GM18858 (cell line): ENCODE measurements around the gene CARS1.

Experiments
- ATAC-seq: cut with Tn5 transposase; IDR thresholded peaks from one replicate; pipeline ENCODE4 v1.9.1; 2021; ENCODE audit not compliant: unreplicated experiment

The CARS1 gene

DNA sequence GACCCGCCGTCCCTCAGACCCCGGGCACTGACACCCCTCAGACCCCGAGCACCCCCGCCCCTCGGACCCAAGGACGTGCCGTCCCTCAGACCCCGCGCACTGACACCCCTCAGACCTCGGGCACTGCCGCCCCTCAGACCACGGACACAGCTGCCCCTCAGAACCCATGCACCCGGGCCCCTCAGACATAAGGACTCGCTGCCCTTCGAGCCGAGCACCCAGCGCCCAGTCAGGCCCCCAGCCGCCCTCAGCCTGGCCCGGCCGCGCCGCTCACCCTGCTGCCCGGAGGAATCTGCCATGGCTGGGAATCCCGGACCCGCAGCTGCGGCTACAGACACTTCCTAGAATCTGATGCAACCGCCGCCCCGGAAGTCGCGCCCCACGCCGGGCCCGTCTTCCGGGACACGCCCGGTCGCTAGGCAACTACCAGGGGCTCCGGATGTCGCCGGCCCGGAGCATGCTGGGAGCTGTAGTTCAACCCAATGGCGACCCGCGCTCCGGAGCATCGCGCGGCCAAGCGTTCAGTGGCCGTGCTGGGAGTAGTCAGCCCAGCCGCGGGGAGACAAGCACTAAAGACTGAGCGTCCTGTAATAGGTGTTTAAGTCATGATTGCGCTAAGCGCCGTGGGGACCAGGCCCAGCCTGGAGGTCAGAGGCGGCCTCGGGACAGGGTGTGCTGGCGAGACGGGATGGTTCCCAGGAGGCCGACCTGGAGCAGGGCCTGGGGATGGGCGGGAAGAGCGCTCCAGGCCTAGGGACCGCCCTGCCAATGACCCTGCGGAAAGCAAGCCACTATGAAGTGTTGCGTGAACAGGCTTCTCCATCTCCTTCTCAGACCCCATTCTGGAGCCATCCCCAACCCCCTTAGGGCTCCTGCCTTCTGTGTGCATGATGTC is at the start of gene CARS1:
Gene CARS1 (minus strand): TSS at position 355 of the 895 bp plus-strand sequence. CDS start 56 bp downstream, at position 299.
- peak; percentile 94 for ATAC-seq

DNA sequence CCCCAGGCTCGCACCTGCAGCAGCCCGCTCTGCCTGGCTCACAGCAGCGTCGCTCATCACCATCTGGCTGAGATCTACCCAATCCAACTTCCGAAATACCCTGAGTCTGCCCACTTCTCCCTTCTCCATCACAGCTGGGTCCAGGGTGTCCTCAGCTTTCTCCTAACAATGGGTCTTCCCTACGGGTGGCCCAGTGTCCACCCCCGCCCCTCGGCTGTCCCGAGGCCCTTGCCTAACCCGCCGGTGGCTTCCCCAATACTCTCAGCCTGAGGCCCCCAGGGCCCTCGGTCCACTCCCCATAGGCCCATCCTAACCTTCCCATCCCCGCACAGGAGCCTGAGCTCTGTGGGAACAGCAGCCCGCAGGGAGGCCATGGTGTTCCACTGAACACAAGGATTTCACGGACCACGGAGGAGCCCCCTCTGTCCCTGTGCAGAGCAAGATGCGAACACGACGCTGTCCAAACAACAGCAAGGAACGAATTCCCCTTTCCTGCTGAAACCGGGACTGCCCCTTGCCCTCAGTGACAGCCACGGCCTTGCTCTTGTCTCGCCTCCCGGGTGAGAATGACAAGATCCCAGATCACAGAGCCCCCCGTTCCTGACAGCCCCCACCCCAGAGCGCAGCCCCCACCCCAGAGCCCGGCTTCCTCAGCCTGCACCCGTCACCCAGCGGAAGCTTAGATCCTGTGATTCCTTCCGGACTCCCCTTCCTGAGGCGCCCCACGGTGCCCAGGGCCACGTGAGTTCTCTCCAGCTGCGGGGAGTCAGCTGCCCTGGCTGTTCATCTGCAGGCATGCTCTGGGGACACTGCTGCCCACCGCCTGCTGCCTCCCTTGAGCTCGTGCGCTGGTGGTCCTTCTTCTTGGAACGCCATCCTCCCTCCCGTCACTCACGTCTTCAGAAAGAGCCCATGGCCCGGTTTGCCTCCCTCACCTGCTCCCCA is 48.8 kb upstream of the CARS1 start:
- no peak for ATAC-seq

DNA sequence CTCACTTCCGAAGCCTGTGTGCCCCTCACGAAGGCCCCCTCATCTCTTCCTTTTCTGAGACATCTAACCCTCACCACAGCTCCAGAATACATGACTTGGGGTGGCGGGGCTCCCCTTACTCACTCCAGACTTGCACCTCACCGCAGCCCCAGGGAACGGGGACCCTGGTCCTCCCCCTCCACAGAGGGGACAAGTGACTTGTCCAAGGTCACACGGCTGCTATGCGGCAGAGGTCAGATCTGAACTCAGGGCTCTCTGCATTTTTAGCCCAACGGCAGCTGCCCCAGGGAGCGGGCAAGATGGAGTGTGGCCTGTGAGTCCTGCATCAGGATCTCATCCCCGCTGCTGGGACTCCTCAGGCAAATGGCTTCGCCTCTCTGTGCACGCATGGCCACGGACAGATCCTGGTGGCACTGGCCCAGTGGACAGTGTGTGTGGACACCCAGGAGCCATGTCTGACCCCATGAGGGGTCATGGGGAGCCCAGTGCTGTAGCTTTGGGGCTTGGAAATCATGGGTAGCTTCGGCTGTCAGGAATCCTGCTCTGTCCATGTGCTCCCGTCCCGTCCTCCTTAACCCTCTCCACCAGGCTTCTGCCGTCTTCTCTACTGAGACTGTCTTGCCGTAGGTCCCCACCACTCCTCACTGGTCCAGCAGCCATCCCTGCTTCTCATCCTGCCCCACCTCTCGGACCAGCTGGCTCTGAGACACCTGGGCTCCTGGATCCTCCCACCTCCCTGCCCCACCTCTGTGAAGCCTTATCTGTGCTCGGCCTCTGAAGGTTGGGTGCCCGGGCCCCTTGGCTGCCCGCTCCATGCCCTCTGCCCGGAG is 48.0 kb upstream of the CARS1 start:
- no peak for ATAC-seq

DNA sequence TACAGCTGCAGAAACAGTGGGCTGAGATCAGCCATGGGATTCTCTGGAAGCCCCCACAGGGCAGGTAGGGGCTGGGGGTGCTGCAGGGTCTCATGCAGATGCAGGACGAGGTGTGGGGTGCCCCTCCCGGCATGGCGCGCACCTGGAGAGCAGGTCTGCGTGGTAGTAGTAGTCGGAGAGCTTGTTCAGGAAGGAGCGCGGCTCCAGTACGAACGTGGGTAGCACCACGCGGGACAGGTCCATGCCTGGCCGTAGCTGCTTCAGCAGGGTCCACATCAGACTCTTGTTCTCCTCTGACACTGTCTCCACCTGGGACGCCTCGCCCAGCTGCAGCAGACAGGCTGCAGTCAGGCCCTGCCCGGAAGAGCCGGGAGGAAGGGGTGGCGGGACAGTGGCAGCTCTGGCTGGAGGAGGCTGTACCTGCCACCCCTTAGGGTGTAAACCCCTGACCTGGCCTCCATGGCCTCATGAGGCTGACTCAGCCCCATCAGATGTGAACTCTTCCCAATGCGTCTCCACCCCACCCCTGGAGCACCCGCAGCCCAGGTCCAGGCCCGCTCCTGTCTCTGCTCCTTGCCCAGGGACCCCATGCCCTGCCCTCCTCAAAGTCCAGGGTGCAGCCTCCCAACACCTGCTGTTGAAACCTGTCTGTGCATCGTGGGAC is 47.0 kb upstream of the CARS1 start:
- no peak for ATAC-seq

DNA sequence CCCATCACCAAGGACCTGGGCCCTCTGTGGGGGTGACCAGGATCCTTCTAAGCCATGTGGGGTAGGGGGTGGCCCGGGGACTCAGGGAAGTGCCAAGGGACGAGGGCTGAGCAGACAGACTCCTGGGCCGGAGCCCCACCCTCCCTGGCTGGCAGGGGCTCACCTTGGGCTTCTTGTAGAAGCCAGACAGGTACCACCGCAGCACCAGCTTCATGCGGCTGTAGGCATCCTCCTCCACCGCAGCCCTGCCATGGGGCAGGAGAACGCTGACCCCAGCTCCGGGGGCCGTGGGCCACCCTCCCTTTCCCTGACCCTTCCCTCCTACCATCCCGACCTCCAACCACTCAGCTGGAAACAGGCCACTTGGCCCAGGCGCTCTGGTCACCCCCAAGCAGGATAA is 45.9 kb upstream of the CARS1 start:
- ATAC-seq, result no peak

DNA sequence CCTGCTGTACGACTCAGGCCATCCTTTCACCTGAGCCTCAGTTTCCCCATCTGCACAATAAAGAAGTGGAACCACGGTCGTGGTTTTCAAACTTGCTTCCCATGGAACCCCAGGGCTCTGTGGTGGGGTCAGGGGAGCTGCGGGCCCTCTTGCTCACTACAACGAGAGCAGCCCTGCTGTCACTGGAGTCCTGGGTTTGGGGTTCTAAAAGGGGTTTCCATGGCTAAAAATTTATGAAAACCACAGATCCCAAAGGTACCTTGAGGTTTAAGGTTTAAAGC is 45.4 kb upstream of the CARS1 start:
- no peak for ATAC-seq

DNA sequence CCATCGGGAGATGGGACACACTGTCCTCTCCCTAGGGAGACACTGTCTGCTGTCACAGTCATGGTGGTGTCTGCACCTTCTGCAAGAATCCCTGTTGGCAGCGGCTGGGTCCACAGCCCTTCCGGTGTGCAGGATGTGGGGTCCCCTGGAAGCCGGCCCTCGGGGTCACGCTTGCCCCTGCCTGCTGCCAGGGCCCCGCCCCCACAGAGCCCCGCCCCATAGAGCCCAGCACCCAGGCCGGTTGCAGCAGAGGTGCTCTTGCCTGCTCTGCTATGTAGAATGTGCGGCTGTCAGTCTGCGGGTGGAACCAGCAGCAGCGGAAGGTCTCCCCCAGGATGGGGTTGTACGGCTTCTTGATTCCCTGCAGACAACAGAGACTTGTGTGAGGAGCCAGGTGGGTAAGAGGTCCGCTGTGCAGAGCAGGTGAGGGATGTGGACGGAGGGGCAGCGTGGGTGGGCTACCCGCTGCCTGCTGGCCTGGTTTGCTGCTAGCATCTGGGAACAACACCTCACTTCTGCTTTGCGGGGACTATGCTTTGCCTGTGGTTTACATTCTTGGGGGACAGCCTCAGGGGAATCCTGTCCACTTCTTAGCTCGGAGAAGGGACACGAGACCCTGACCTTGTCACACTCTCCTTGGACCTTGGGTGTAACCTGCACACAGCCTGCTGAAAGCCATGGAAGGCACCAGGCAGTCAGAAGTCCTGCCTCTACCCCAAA is 44.9 kb upstream of the CARS1 start:
- no peak for ATAC-seq

DNA sequence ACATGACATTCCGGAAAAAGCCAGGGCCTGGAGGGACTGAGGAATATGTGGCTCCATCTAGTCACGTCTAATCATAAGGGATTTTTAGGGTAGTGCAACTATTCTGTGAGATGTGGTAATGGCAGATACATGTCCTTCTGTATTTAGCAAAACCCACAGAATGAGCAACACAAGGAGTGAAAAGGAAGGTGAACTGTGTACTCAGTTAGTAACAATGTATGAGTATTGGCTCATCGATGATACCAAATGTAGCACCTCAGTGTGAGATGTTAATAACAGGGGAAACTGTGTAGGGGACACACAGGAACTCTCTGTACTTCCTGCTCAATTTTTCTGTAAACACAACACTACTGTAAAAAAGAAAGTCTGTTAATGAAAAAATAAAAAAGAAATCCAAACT is 42.0 kb upstream of the CARS1 start:
- no peak for ATAC-seq

DNA sequence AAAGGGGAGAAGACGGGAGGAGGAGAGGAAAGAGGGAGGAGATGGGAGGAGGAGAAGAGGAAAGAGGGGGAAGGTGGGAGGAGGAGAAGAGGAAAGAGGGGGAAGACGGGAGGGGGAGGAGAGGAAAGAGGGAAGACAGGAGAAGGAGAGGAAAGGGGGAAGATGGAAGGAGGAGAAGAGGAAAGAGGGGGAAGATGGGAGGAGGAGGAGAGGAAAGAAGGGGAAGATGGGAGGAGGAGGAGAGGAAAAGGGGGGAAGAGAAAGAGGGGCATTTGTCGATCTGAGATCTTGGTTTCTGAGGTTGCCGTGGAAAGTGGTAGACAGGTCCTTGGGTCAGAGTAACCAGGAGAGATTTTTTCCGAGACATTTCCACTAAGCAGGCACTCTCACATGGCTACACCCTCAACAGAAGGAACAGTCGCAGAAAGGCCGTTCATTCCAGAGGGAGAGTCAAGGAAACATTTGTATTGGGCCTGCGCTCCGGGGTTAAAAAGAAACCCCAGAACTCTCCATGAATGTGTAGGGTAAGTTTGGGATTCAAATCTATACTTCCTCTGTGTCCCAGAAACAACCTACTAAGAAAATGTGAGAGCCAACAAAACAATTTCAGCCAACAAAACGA is 39.8 kb upstream of the CARS1 start:
- no peak for ATAC-seq

DNA sequence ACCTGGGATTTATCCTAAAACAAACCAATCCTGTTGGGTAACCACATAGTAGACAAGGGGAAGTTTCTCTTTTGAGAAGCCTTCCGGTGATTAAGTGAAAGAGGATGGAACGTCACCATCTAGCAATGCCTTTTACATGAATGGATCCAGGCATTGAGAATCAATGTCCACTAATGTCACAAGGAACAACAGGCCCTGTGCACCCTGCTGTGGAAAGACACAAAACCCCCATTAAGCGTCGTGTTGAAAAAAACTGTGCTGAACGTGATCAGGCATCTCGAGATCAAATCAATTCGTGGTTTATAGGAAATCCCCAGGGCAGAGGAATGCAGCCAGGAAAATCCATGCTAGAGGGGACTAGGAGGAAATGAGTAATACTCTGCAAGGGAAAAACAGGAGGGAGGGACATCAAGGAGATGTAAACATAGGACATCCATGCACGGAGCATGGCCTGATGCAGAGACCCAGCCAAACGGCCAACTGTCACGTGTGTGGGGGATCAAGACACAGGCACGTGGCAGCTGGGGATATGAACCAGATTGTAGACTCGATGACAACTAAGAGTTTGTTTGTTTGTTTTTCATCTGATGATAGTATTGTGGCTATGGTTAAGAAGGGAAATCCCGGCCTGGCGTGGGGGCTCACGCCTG is 38.6 kb upstream of the CARS1 start:
- ATAC-seq, result no peak

DNA sequence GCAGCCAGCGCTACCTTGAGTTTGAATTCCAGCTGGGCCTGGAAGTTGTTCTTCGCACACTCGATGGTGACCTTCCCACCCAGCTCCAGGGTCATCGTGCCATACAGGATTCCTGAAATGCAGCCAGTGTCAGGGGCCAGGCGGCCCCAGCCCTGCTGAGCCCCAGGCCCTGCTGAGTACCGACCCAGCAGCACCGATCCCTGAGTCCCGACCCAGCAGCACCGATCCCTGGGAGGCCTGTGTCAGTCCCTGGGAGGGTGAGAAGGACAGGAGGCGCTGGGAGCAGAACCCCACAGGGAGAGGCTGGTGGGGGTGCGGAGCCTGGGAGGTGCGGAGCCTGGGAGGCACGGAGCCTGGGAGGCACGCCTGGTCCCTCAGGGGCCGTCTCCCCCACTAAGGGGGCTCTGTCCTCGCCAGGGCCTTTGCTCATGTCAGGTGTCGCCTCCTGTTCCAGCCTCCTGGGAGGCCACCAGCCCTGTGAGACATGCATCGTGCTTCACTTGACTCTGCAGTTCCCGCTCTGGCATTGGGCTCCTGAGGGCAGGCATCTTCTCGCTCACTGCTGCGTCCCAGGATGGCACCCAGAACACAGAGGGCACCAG is 37.1 kb upstream of the CARS1 start:
- ATAC-seq, result no peak

DNA sequence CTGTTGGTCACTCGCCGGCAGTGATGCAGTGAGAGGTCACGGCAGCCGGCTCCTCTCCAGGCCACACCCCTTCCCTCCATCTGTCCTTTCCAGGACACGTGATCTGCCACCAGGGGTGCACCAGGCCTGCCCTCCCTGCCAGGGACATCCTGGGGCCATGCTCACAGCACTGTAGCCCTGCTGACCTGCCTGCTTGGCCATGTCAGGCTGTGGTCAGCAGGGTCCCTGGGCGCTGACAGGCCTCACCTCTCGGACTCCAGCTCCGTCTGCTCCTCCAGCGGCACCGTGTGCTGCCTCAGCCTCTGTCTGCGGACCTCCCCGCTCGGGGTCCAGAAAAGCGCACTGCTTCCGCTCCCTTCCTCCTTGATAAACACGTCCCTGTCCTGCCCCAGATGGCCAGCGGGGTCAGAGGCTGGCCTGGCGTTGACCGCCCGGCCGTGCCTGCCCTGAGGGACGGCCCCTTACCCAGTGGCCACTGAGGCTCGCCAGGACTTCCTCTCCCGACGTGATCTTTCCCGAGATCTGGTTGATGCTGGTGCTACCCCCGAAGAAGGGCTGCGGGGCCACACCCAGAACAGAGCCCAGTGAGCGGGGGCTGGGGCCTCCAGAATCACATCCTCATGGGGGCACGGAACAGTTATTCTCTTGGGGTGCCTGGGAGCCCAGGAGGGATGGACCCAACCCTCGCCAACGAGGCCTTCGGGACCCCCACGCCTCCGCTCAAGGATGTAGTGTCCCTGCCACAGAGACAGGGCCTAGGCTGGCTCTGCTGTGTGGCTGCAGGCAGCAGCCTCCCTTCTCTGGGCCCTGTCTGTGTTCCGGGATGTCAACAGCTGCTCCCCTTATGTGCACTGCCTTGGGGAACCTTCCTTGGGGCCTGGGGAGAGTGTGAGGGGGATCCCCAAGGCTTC is 36.3 kb upstream of the CARS1 start:
- ATAC-seq, result no peak

DNA sequence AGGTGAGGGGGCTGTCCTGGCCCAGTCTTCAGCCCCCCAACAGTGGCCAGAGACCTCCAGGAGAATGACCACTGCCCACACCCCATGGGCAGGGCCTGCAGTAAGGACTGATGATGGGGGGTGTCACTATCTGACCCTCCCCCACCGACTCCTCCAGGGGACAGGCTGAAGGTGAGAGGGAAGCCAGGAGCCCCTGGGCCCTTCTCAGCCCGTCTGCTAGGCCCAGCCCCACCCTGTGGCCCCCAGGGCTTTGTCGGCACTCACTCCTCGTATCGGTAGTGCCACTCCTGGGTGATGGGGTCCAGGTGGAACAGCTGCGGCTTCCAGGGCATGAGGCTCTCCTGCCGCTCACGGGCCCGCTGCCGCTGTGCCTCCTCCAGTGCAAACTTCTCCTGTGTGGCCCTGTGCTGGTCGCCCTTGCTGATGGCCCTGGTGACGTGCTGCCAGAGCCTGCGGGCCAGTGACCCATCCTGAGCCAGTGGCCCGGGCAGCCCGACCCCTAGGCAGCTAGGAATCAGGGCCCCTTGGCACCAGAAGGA is 35.4 kb upstream of the CARS1 start:
- no peak for ATAC-seq

DNA sequence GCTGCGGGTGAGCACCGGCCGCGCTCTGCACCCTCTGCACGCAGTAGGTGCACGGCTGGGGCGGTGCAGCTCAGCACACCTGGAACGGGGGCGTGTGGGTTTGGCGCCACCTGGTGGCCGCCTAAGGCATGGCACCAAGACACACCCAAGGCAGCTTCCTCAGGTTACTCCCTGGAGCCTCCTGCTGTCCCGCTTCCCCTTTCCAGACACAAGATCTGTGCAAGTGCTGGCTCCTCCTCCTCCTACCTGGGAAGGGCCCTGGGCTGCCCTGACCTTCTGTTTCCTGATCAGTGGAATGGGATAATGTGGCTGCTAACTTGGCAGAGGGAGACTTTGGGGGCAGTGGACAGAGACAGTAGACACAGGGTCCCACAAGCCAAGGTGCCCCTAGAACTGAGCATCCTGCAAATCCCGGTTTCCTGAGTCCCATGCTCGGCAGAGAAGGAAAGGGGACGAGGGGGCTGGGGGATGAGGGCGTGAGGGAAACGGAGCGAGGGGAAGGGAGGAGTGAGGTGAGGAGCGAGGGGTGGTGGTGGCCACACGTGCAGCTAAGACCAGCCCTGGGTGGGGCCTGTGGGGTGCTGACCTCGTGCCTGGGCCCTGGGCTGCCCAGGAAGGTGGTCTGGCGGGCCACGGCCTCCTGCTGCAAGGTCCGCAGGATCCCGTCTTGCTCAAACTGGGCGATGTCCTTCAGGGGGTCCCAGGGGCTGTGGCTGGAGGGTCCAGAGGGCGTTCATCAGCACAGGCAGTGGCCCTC is 34.8 kb upstream of the CARS1 start:
- ATAC-seq, result peak; percentile 51

DNA sequence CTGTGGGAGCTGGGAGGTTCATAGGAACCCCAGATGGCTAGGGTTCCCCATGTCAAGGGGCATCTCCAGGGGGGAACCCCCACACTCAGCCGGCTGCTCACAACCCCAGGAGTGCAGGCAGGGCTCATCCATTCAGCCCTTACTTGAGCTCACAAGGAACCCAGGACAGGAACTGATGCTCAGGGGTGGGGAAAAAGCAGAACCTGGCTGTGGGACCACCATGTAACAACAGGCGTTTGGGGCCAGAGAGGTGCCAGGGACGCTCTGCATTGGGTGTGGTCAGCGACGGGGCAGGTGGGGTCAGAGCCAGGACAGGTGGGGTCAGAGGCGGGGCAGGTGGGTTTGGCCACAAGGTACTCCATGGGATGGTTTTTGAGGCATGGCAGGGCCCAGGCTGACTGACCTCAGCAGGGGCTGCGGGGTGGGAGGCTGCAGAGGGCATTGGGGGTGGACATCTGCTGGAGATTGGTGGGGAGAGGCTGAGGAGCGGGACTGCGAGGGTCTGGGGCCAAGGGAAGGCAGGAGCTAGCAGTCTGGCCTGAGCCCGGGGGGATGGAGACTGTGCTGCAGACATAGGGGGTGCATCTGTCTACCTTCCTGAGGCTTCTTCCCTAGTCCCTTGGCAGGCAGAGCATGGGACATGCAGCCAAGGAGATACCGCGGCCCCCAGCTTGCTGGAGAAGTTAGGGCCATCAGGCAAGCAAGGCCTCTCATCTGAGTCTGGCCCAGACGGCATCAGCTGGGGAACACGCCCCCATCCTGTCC is 34.0 kb upstream of the CARS1 start:
- ATAC-seq, result no peak
